Retinal pigment epithelial cell (primary cell): Measurements from ENCODE around the gene FAM72A.
A peak's percentile ranks its signal among the peaks of the same experiment; 100 is the strongest.
"Not testable (repeated sequence)": the region's sequence is repeated elsewhere in the genome, so short reads cannot be mapped to it uniquely, and the experiment has no call there.

Experiments
- DNase-seq: peaks from one replicate; pipeline ENCODE4 v3.0.0-alpha.2; 2010; ENCODE audit warnings: low read depth
- H3K4me3 ChIP-seq: 2 replicates; pipeline ENCODE4 v1.5.1; 2011; ENCODE audit warnings: mild to moderate bottlenecking, low read length, control low read depth, moderate library complexity

FAM72A gene

GRCh38 chr1:206202789-206203363 is at the start of gene FAM72A:
FAM72A (minus strand) TSS chr1:206202839; CDS start chr1:206202025, 814 bp downstream.
- peak; percentile 100 for DNase-seq
- peak within 1 kb of the TSS; percentile 50 for H3K4me3 ChIP-seq

GRCh38 chr1:206250953-206251681 is 48.5 kb upstream of the FAM72A start:
- not testable (repeated sequence) for DNase-seq

GRCh38 chr1:206246129-206246886 is 43.7 kb upstream of the FAM72A start:
- DNase-seq, H3K4me3 ChIP-seq: not testable (repeated sequence)

More at GRCh38 chr1:206250953-206251681, 48.5 kb upstream of the FAM72A start:
- H3K4me3 ChIP-seq, result not testable (repeated sequence)

- not testable (repeated sequence) for H3K4me3 ChIP-seq, DNase-seq
Observed at GRCh38 chr1:206245479-206245878, 42.8 kb upstream of the FAM72A start.

- not testable (repeated sequence) for H3K4me3 ChIP-seq, DNase-seq
Observed at GRCh38 chr1:206243335-206243734, 40.7 kb upstream of the FAM72A start.

- H3K4me3 ChIP-seq, DNase-seq: not testable (repeated sequence)
Observed at GRCh38 chr1:206240288-206240687, 37.6 kb upstream of the FAM72A start.

- not testable (repeated sequence) for DNase-seq, H3K4me3 ChIP-seq
Observed at GRCh38 chr1:206235190-206235589, 32.6 kb upstream of the FAM72A start.

GRCh38 chr1:206234189-206234916 is 31.7 kb upstream of the FAM72A start:
- H3K4me3 ChIP-seq, DNase-seq: not testable (repeated sequence)

GRCh38 chr1:206232970-206233645 is 30.5 kb upstream of the FAM72A start:
- not testable (repeated sequence) for DNase-seq, H3K4me3 ChIP-seq

- H3K4me3 ChIP-seq, DNase-seq: not testable (repeated sequence)
Observed at GRCh38 chr1:206231989-206232388, 29.4 kb upstream of the FAM72A start.

GRCh38 chr1:206229286-206229685 is 26.6 kb upstream of the FAM72A start:
- H3K4me3 ChIP-seq, DNase-seq: not testable (repeated sequence)

GRCh38 chr1:206226886-206227285 is 24.2 kb upstream of the FAM72A start:
- H3K4me3 ChIP-seq, DNase-seq: not testable (repeated sequence)

- DNase-seq, H3K4me3 ChIP-seq: not testable (repeated sequence)
Observed at GRCh38 chr1:206225386-206225785, 22.7 kb upstream of the FAM72A start.

- H3K4me3 ChIP-seq, DNase-seq: not testable (repeated sequence)
Observed at GRCh38 chr1:206224190-206224776, 21.6 kb upstream of the FAM72A start.

GRCh38 chr1:206221585-206221984 is 18.9 kb upstream of the FAM72A start:
- not testable (repeated sequence) for DNase-seq, H3K4me3 ChIP-seq

- DNase-seq, H3K4me3 ChIP-seq: not testable (repeated sequence)
Observed at GRCh38 chr1:206220332-206221000, 17.8 kb upstream of the FAM72A start.

- not testable (repeated sequence) for DNase-seq, H3K4me3 ChIP-seq
Observed at GRCh38 chr1:206219514-206220331, 17.1 kb upstream of the FAM72A start.
